Activated T-helper 2 cell treated with anti-CD3 and anti-CD28 coated beads, Interferon-gamma antibody, Interleukin-2, Interleukin-4, amounts not matched to agents 10 μg/mL and 5 μg/mL and 100 μg/mL, durations not matched to agents 14 hours and 24 hours and 36 hours (primary cell): ENCODE data around the gene GALM. TPM values are rescaled to one million over a fixed set of nuclear protein-coding genes. Genes with fewer than 3 reads are reported as not detected.
"Not testable (repeated sequence)": the region's sequence is repeated elsewhere in the genome, so short reads cannot be mapped to it uniquely, and the experiment has no call there.

Source experiments
- DNase-seq: peaks from one replicate; pipeline ENCODE4 v3.0.0; 2021; ENCODE audit warnings: low spot score
- H3K27ac Mint-ChIP-seq: one replicate; pipeline ENCODE4 v1.8.0; 2021; ENCODE audit warnings: mixed read lengths
- H3K27me3 Mint-ChIP-seq: one replicate; pipeline ENCODE4 v1.8.0; 2021; ENCODE audit warnings: low read depth, mixed read lengths
- H3K36me3 Mint-ChIP-seq: one replicate; pipeline ENCODE4 v1.8.0; 2021; ENCODE audit warnings: low read depth, mixed read lengths
- H3K4me1 Mint-ChIP-seq: one replicate; pipeline ENCODE4 v1.8.0; 2021; ENCODE audit warnings: low read depth, mixed read lengths
- H3K4me3 Mint-ChIP-seq: one replicate; pipeline ENCODE4 v1.8.0; 2021; ENCODE audit warnings: low read depth, mild to moderate bottlenecking, moderate library complexity, mixed read lengths
- H3K9me3 Mint-ChIP-seq: one replicate; pipeline ENCODE4 v1.8.0; 2021; ENCODE audit warnings: mixed read lengths
- intact Hi-C: fragments of 100-400 bp; cut with micrococcal nuclease; formaldehyde crosslinking; loops from one replicate; pipeline ENCODE4 v1.15.1; 2023
- total RNA-seq: library from RNA; stranded (reverse); gene quantifications from 2 replicates; pipeline ENCODE4 v1.2.3, GENCODE V29; 2022

Gene GALM
- total RNA-seq, 1 donor from 2014 or later: 42.1 TPM

- Mint-ChIP-seq H3K4me1 (peaks cover 21% of the 10 kb centered on the region), H3K36me3 (peaks cover 16% of the 10 kb centered on the region), H3K4me3 (peak overlapping the region; percentile 57), H3K27ac (peak overlapping the region; percentile 42), H3K9me3 (no peaks in the 10 kb centered on the region), H3K27me3 (no peaks in the 10 kb centered on the region)
- DNase-seq: no peak
- intact Hi-C loops: loop anchor here (10.0 kb wide), 1 partner anchor 370 kb away; the partner anchor contains the start of gene SOS1
These were observed 88.6 kb downstream of the GALM start for GRCh38 chr2:38754506-38754905.

- intact Hi-C loops: loop anchor here (10.0 kb wide), 1 partner anchor 369 kb away; the partner anchor contains the start of gene SOS1
- H3K36me3 Mint-ChIP-seq, H3K4me3 Mint-ChIP-seq, H3K9me3 Mint-ChIP-seq, DNase-seq, H3K27me3 Mint-ChIP-seq, H3K27ac Mint-ChIP-seq: not testable (repeated sequence)
- H3K4me1 Mint-ChIP-seq: peaks cover 16% of the 10 kb centered on the region
These were observed 90.0 kb downstream of the GALM start for GRCh38 chr2:38755891-38756290.

GRCh38 chr2:38763228-38763627 is 97.3 kb downstream of the GALM start:
- DNase-seq: no peak
- Mint-ChIP-seq H3K4me1 (peaks cover 8% of the 10 kb centered on the region), H3K36me3 (no peaks in the 10 kb centered on the region), H3K27ac (no peak overlapping the region), H3K27me3 (no peaks in the 10 kb centered on the region), H3K4me3 (no peak overlapping the region), H3K9me3 (no peaks in the 10 kb centered on the region)
- intact Hi-C loops: loop anchor here (2.0 kb wide), 1 partner anchor 16 kb away; the partner anchor contains the start of gene GEMIN6

- no peaks in the 10 kb centered on the region for H3K27me3 Mint-ChIP-seq
- H3K4me1 Mint-ChIP-seq: peaks cover 8% of the 10 kb centered on the region
- H3K9me3 Mint-ChIP-seq: no peaks in the 10 kb centered on the region
- no peak for DNase-seq
- no peak overlapping the region for H3K4me3 Mint-ChIP-seq
- intact Hi-C loops: loop anchor here (2.0 kb wide), 1 partner anchor 15 kb away; the partner anchor contains the start of gene GEMIN6
- no peak overlapping the region for H3K27ac Mint-ChIP-seq
- H3K36me3 Mint-ChIP-seq: no peaks in the 10 kb centered on the region
These were observed 97.8 kb downstream of the GALM start for GRCh38 chr2:38763728-38764127.

GRCh38 chr2:38765149-38765548 is 99.2 kb downstream of the GALM start:
- Mint-ChIP-seq H3K4me3 (no peak overlapping the region), H3K27me3 (no peaks in the 10 kb centered on the region), H3K36me3 (no peaks in the 10 kb centered on the region), H3K4me1 (peaks cover 8% of the 10 kb centered on the region), H3K9me3 (no peaks in the 10 kb centered on the region), H3K27ac (no peak overlapping the region)
- no peak for DNase-seq
- intact Hi-C loops: no loop called here

- Mint-ChIP-seq H3K9me3 (no peaks in the 10 kb centered on the region), H3K27me3 (no peaks in the 10 kb centered on the region), H3K27ac (no peak overlapping the region), H3K4me3 (no peak overlapping the region), H3K36me3 (no peaks in the 10 kb centered on the region), H3K4me1 (peaks cover 8% of the 10 kb centered on the region)
- no peak for DNase-seq
- intact Hi-C loops: no loop called here
These were observed 99.6 kb downstream of the GALM start for GRCh38 chr2:38765551-38765950.

GRCh38 chr2:38771632-38772031 is 105.7 kb downstream of the GALM start:
- intact Hi-C loops: loop anchor here (10.0 kb wide), 1 partner anchor 103 kb away; the partner anchor contains the start of genes DHX57 and MORN2

GRCh38 chr2:38775097-38775920 is 109.4 kb downstream of the GALM start:
- H3K27ac Mint-ChIP-seq: no peak overlapping the region
- DNase-seq: no peak
- peaks cover 18% of the 10 kb centered on the region for H3K27me3 Mint-ChIP-seq
- H3K4me3 Mint-ChIP-seq: no peak overlapping the region
- H3K4me1 Mint-ChIP-seq: peaks cover 10% of the 10 kb centered on the region
- H3K36me3 Mint-ChIP-seq: peaks cover 5% of the 10 kb centered on the region
- intact Hi-C loops: loop anchor here (10.0 kb wide), 1 partner anchor 99 kb away; the partner anchor contains the start of genes DHX57 and MORN2
- no peaks in the 10 kb centered on the region for H3K9me3 Mint-ChIP-seq

More at GRCh38 chr2:38771632-38772031, 105.7 kb downstream of the GALM start:
- Mint-ChIP-seq H3K4me1 (no peaks in the 10 kb centered on the region), H3K36me3 (no peaks in the 10 kb centered on the region), H3K9me3 (no peaks in the 10 kb centered on the region), H3K27ac (no peak overlapping the region), H3K4me3 (no peak overlapping the region), H3K27me3 (peaks cover 18% of the 10 kb centered on the region)
- DNase-seq: no peak

GRCh38 chr2:38775921-38776225 is 110.0 kb downstream of the GALM start:
- no peak for DNase-seq
- Mint-ChIP-seq H3K27me3 (peaks cover 17% of the 10 kb centered on the region), H3K36me3 (peaks cover 5% of the 10 kb centered on the region), H3K9me3 (no peaks in the 10 kb centered on the region), H3K4me3 (no peak overlapping the region), H3K27ac (no peak overlapping the region), H3K4me1 (peaks cover 10% of the 10 kb centered on the region)
- intact Hi-C loops: loop anchor here (10.0 kb wide), 1 partner anchor 99 kb away; the partner anchor contains the start of genes DHX57 and MORN2

- intact Hi-C loops: loop anchor here (10.0 kb wide), 1 partner anchor 98 kb away; the partner anchor contains the start of genes DHX57 and MORN2
- peak overlapping the region; percentile 58 for H3K4me3 Mint-ChIP-seq
These were observed 110.6 kb downstream of the GALM start for GRCh38 chr2:38776531-38776930.

GRCh38 chr2:38778687-38779082 is 112.8 kb downstream of the GALM start:
- Mint-ChIP-seq H3K4me1 (peaks cover 10% of the 10 kb centered on the region), H3K36me3 (peaks cover 15% of the 10 kb centered on the region), H3K27me3 (peaks cover 16% of the 10 kb centered on the region), H3K9me3 (no peaks in the 10 kb centered on the region), H3K27ac (peak overlapping the region; percentile 96), H3K4me3 (peak overlapping the region; percentile 97)
- no peak for DNase-seq
- intact Hi-C loops: loop anchor here (1.0 to 10.0 kb wide), 3 partner anchors 16 to 96 kb away; partner anchors contain the start of genes DHX57, MORN2 and SRSF7

More at GRCh38 chr2:38776531-38776930, 110.6 kb downstream of the GALM start:
- DNase-seq: no peak
- Mint-ChIP-seq H3K27ac (no peak overlapping the region), H3K9me3 (no peaks in the 10 kb centered on the region), H3K4me1 (peaks cover 10% of the 10 kb centered on the region), H3K27me3 (peaks cover 16% of the 10 kb centered on the region), H3K36me3 (peaks cover 8% of the 10 kb centered on the region)

GRCh38 chr2:38783586-38783985 is 117.7 kb downstream of the GALM start:
- intact Hi-C loops: no loop called here
- no peak overlapping the region for H3K4me3 Mint-ChIP-seq
- peaks cover 10% of the 10 kb centered on the region for H3K36me3 Mint-ChIP-seq
- no peaks in the 10 kb centered on the region for H3K27me3 Mint-ChIP-seq
- H3K27ac Mint-ChIP-seq: no peak overlapping the region
- DNase-seq: no peak
- H3K9me3 Mint-ChIP-seq: no peaks in the 10 kb centered on the region
- H3K4me1 Mint-ChIP-seq: peaks cover 4% of the 10 kb centered on the region
